Sigmoid colon (tissue), 7 donors: ENCODE data around the gene RASSF8. TPM values are rescaled to one million over a fixed set of nuclear protein-coding genes. Genes with fewer than 3 reads are reported as not detected.
A peak's percentile ranks its signal among the peaks of the same experiment; 100 is the strongest.

Source experiments
- DNase-seq: peaks from one replicate; pipeline ENCODE4 v3.0.0-alpha.2; 2019
- H3K27ac ChIP-seq, 4 donors: fragments of 200-600 bp; sonication (generic); one replicate each; pipeline ENCODE4 v1.5.1; 2016 to 2019; ENCODE audit warnings: mild to moderate bottlenecking in 1 of 4
- H3K27me3 ChIP-seq, 3 donors: fragments of 200-600 bp; sonication (generic); one replicate each; pipeline ENCODE4 v1.5.1; 2019; ENCODE audit warnings: mild to moderate bottlenecking in 1 of 3
- H3K36me3 ChIP-seq, 4 donors: fragments of 200-600 bp; sonication (generic); one replicate each; pipeline ENCODE4 v1.5.1; 2016 to 2019
- H3K4me1 ChIP-seq, 4 donors: fragments of 200-600 bp; sonication (generic); one replicate each; pipeline ENCODE4 v1.5.1; 2017 to 2019
- H3K4me3 ChIP-seq, 4 donors: fragments of 200-600 bp; sonication (generic); one replicate each; pipeline ENCODE4 v1.5.1; 2017 to 2019; ENCODE audit warnings: mild to moderate bottlenecking in 2 of 4, moderate library complexity in 1 of 4
- H3K9me3 ChIP-seq, 4 donors: fragments of 200-600 bp in 3 of 4; sonication (generic) in 3 of 4; one replicate each; pipeline versions ENCODE4 v1.5.1 to v1.6.1; 2013 to 2019
- EP300 ChIP-seq, 4 donors: sonication (generic); formaldehyde crosslinking; IDR thresholded peaks; one replicate each; pipeline ENCODE4 v1.6.1; 2017; ENCODE audit warnings: antibody characterized with exemption in 4 of 4
- POLR2A ChIP-seq, 2 donors: fragments of 450-650 bp; IDR thresholded peaks; one replicate each; pipeline ENCODE4 v1.6.1; 2016; ENCODE audit warnings: antibody characterized with exemption in 2 of 2, mild to moderate bottlenecking in 2 of 2, moderate library complexity in 2 of 2
- POLR2AphosphoS5 ChIP-seq, 4 donors: sonication (generic); formaldehyde crosslinking; IDR thresholded peaks; one replicate each; pipeline ENCODE4 v1.6.1; 2017; ENCODE audit warnings: antibody characterized with exemption in 4 of 4
- WGBS, 2 donors: extraction: QIAGEN DNeasy Blood & Tissue Kit; methylation state at CpG; one replicate each; pipeline ENCODE4 v1.1.7; 2013; 5-methylcytosine and 5-hydroxymethylcytosine counted together
- intact Hi-C: fragments of 100-400 bp; cut with DNase I; formaldehyde crosslinking; loops from one replicate; pipeline ENCODE4 v1.15.1; 2023
- polyA plus RNA-seq, 3 donors: library from polyadenylated mRNA; stranded (reverse); fragments of 200-250 nt; gene quantifications; one replicate each; pipeline ENCODE4 v1.2.3, GENCODE V29; 2013
- total RNA-seq, 4 donors: library from RNA; depleted of rRNA; stranded (reverse); fragments of >200 nt; gene quantifications; one replicate each; pipeline ENCODE4 v1.1.0, GENCODE V29; 2016
- TF ChIP-seq, protein P1 (sequence below), 4 experiments: fragments of 450-650 bp in 3 of 4; fragments of 200-600 bp in 1 of 4; IDR thresholded peaks; one replicate each; pipeline ENCODE4 v1.5.1; 2016 to 2019; ENCODE audit warnings: antibody characterized with exemption in 4 of 4, mild to moderate bottlenecking in 3 of 4, moderate library complexity in 2 of 4
- donor health status: healthy with polysubstance abuse.
- donor health status: Bipolar disorder and iron deficiency.
- donor health status: healthy.

Gene RASSF8
- total and polyA plus RNA-seq, 7 donors: 0.92 to 109 (median 74.0) TPM

DNA sequence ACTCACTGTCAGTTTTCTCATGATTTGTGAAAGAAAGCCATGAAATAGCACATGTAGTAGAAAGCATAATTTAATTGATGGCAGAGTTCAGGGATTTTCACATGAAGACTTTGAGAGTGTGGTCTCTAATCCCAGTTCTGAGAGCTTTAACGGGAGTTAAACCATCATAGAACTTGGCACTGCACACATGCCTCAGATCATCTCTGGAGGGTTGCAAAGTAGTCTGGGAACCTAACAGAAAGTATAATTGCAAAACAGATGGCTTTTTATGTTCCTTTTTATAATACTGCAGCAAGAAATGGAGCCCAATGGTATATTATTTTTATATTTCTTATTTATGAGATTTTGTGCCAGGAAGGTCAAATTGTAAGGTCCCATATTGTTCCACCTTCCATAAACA lies 88.4 kb downstream of the RASSF8 start:
- intact Hi-C loops: no loop called here
- Histone ChIP-seq H3K27ac (no peak overlapping the region), H3K4me1 (peaks cover 0 to 57% (median 44%) of the 10 kb centered on the region in 4 donors), H3K4me3 (no peak overlapping the region), H3K36me3 (no peaks in the 10 kb centered on the region), H3K9me3 (no peaks in the 10 kb centered on the region), H3K27me3 (no peaks in the 10 kb centered on the region)
- 69 to 73% methylated on average over 1 of the region's 1 CpG for WGBS, 2 donors
- DNase-seq: no peak
- no peak for TF ChIP-seq POLR2AphosphoS5 (IDR thresholded peaks at IDR 0.05)
- TF ChIP-seq, protein P1, sequence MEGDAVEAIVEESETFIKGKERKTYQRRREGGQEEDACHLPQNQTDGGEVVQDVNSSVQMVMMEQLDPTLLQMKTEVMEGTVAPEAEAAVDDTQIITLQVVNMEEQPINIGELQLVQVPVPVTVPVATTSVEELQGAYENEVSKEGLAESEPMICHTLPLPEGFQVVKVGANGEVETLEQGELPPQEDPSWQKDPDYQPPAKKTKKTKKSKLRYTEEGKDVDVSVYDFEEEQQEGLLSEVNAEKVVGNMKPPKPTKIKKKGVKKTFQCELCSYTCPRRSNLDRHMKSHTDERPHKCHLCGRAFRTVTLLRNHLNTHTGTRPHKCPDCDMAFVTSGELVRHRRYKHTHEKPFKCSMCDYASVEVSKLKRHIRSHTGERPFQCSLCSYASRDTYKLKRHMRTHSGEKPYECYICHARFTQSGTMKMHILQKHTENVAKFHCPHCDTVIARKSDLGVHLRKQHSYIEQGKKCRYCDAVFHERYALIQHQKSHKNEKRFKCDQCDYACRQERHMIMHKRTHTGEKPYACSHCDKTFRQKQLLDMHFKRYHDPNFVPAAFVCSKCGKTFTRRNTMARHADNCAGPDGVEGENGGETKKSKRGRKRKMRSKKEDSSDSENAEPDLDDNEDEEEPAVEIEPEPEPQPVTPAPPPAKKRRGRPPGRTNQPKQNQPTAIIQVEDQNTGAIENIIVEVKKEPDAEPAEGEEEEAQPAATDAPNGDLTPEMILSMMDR (IDR thresholded peaks at IDR 0.05): no peak
- TF ChIP-seq EP300 (IDR thresholded peaks at IDR 0.05): no peak
- no peak for TF ChIP-seq POLR2A (IDR thresholded peaks at IDR 0.05)

DNA sequence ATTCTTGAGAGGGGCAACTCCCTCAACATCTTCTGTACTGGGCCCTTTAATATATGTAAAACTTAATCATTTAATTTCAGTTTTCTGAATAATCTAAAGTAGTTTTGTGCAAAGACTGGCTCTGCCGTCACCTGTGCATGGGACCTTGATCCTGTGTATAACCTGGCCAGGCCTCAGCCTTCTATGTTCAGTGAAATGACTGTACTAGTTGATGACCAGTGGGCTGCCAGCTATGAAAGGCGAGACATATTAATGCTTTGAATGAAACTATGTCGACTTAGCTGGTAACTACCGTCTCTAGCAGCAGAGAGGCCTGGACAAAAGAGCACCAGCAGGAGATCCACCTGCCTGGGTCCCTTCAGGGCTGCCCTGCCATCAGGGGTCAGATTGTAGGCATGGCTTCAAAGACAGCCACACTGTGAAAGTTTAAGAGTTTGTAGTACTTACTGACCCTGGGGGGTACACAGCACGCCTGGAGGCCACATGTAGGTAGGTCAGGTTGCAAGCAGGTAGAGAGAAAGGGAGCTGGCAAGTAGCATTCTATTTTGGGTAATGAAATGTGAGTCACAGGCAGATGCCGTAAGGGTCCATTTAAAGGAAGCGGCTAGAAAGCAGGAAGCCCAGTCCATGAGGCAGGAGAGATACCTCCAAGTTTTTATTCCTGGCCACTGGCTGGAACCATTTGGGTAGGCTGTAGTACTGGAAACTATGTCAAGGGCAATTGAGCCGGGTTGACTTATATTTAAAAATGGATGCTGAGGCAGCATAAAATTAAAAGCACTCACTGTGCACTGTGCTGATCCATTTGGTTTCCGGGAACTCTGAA lies 89.1 kb downstream of the RASSF8 start:
- WGBS, 2 donors: 93% methylated on average over 9 of the region's 9 CpGs
- intact Hi-C loops: no loop called here
- H3K4me1 ChIP-seq: peaks cover 0 to 57% (median 39%) of the 10 kb centered on the region in 4 donors

DNA sequence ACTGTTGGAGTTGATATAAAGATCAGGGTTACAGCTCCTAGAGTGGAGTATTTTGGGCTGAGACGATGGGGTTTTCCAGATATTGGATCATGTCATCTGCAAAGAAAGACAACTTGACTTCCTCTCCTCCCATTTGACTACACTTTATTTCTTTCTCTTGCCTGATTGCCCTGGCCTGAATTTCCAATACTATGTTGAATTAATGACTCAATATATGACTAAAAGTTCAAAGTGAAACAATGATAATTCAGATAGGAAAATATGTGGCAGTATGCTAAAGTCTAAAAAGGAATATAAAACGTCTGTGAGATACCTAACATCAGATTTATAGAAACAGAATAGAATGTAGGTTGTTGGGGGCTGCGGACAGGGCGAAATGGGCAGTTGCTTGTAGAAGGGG lies 94.2 kb downstream of the RASSF8 start:
- DNase-seq: no peak
- no peak for TF ChIP-seq POLR2A (IDR thresholded peaks at IDR 0.05)
- TF ChIP-seq, protein P1 (IDR thresholded peaks at IDR 0.05): no peak
- no peak for TF ChIP-seq POLR2AphosphoS5 (IDR thresholded peaks at IDR 0.05)
- no peak for TF ChIP-seq EP300 (IDR thresholded peaks at IDR 0.05)
- H3K4me3 ChIP-seq: no peak overlapping the region
- H3K27ac ChIP-seq: peak overlapping the region in 1 of 4 donors; percentile 60
- H3K27me3 ChIP-seq: no peaks in the 10 kb centered on the region
- H3K4me1 ChIP-seq: peaks cover 0 to 28% (median 23%) of the 10 kb centered on the region in 4 donors
- no peaks in the 10 kb centered on the region for H3K9me3 ChIP-seq
- 73 to 78% methylated on average over 4 of the region's 4 CpGs for WGBS, 2 donors
- no peaks in the 10 kb centered on the region for H3K36me3 ChIP-seq
- intact Hi-C loops: no loop called here

More for the DNA sequence above, 89.1 kb downstream of the RASSF8 start:
- no peak for TF ChIP-seq POLR2A (IDR thresholded peaks at IDR 0.05)
- TF ChIP-seq, protein P1 (IDR thresholded peaks at IDR 0.05): no peak
- no peak for TF ChIP-seq EP300 (IDR thresholded peaks at IDR 0.05)
- no peak for TF ChIP-seq POLR2AphosphoS5 (IDR thresholded peaks at IDR 0.05)
- H3K9me3 ChIP-seq: no peaks in the 10 kb centered on the region
- H3K27ac ChIP-seq: no peak overlapping the region
- DNase-seq: no peak
- no peaks in the 10 kb centered on the region for H3K27me3 ChIP-seq
- H3K36me3 ChIP-seq: no peaks in the 10 kb centered on the region
- H3K4me3 ChIP-seq: no peak overlapping the region

DNA sequence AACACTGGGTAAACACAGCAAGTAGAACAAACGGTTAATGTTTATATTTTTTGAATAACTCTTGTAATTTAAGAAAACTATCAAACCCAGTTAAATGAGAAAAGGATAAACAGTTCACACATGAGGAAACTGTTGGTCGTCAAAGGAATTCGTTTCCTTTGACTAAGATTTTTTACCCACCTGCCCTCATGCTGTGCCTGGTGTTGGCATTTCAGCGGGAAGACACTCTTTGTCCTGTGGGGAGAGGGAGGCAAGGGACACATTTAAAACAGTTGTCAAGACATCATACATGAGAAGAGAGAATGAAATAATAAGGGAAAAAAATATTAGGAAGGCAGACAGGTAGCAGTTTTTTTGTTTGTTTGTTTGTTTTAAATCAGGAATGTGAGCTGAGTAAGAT lies 95.9 kb downstream of the RASSF8 start:
- H3K27ac ChIP-seq: no peak overlapping the region
- no peak overlapping the region for H3K4me3 ChIP-seq
- TF ChIP-seq POLR2AphosphoS5 (IDR thresholded peaks at IDR 0.05) (no peak), EP300 (IDR thresholded peaks at IDR 0.05) (no peak), POLR2A (IDR thresholded peaks at IDR 0.05) (no peak)
- TF ChIP-seq, protein P1 (IDR thresholded peaks at IDR 0.05): no peak
- no peaks in the 10 kb centered on the region for H3K36me3 ChIP-seq
- WGBS, 2 donors: 69 to 80% methylated on average over 4 of the region's 4 CpGs
- H3K27me3 ChIP-seq: no peaks in the 10 kb centered on the region
- no peak for DNase-seq
- no peaks in the 10 kb centered on the region for H3K9me3 ChIP-seq
- H3K4me1 ChIP-seq: peaks cover 0 to 33% (median 22%) of the 10 kb centered on the region in 4 donors
- intact Hi-C loops: no loop called here
